Esophagus muscularis mucosa (tissue), 4 donors: Measurements from ENCODE around the gene ASTN2. TPM values are rescaled to one million over a fixed set of nuclear protein-coding genes. Genes with fewer than 3 reads are reported as not detected.
A peak's percentile ranks its signal among the peaks of the same experiment; 100 is the strongest.

ENCODE experiments used
- DNase-seq: peaks from one replicate; pipeline ENCODE4 v3.0.0-alpha.2; 2017; ENCODE audit errors: extremely low spot score
- H3K27ac ChIP-seq, 4 donors: fragments of 200-600 bp; sonication (generic); replicated peaks in 1 of 4; 1 replicate in 3 of 4; 2 replicates in 1 of 4; pipeline ENCODE4 v1.5.1; 2016 to 2019; ENCODE audit warnings: mild to moderate bottlenecking in 1 of 4
- H3K27me3 ChIP-seq, 4 donors: fragments of 200-600 bp; sonication (generic); one replicate each; pipeline versions ENCODE4 v1.5.1 to v1.6.0; 2016 to 2019
- H3K36me3 ChIP-seq, 4 donors: fragments of 200-600 bp; sonication (generic); one replicate each; pipeline ENCODE4 v1.5.1; 2016 to 2019
- H3K4me1 ChIP-seq, 4 donors: fragments of 200-600 bp; sonication (generic); one replicate each; pipeline ENCODE4 v1.5.1; 2016 to 2019
- H3K4me3 ChIP-seq, 4 donors: fragments of 200-600 bp; sonication (generic); 1 replicate in 2 of 4; 2 replicates in 2 of 4; pipeline ENCODE4 v1.5.1; 2016 to 2019; ENCODE audit warnings: mild to moderate bottlenecking in 4 of 4, moderate library complexity in 1 of 4
- H3K9me3 ChIP-seq, 4 donors: fragments of 200-600 bp; sonication (generic); 1 replicate in 3 of 4; 2 replicates in 1 of 4; pipeline ENCODE4 v1.5.1; 2016 to 2019
- CTCF ChIP-seq, 3 experiments: fragments of 200-600 bp in 2 of 3; fragments of 450-650 bp in 1 of 3; sonication (generic) in 2 of 3; IDR thresholded peaks; one replicate each; pipeline ENCODE4 v1.5.1; 2017 to 2019; ENCODE audit warnings: antibody characterized with exemption in 3 of 3, mild to moderate bottlenecking in 2 of 3, moderate library complexity in 1 of 3
- EP300 ChIP-seq: sonication (generic); formaldehyde crosslinking; IDR thresholded peaks from one replicate; pipeline ENCODE4 v1.6.1; 2017; ENCODE audit warnings: antibody characterized with exemption
- POLR2A ChIP-seq: fragments of 450-650 bp; IDR thresholded peaks from one replicate; pipeline ENCODE4 v1.6.1; 2017; ENCODE audit warnings: antibody characterized with exemption, moderate library complexity, mild to moderate bottlenecking, low read depth
- POLR2AphosphoS5 ChIP-seq, 2 donors: sonication (generic); formaldehyde crosslinking; IDR thresholded peaks; one replicate each; pipeline ENCODE4 v1.6.1; 2017; ENCODE audit warnings: antibody characterized with exemption in 2 of 2
- WGBS: methylation state at CpG from one replicate; pipeline ENCODE4 v1.1.5; 2018; 5-methylcytosine and 5-hydroxymethylcytosine counted together
- intact Hi-C: fragments of 100-400 bp; cut with DNase I; formaldehyde crosslinking; loops from one replicate; pipeline ENCODE4 v1.15.1; 2023
- total RNA-seq, 4 donors: library from RNA; depleted of rRNA; stranded (reverse); fragments of >200 nt; gene quantifications; one replicate each; pipeline versions ENCODE4 v1.1.0 to v1.2.1, GENCODE V29; 2016

The ASTN2 gene
- total RNA-seq, 4 donors from 2014 or later: 4.2 to 6.9 (median 5.5) TPM

GRCh38 chr9:117021906-117022305 lies 393.0 kb downstream of the ASTN2 start:
- Histone ChIP-seq H3K27ac (no peak overlapping the region), H3K4me1 (no peaks in the 10 kb centered on the region), H3K4me3 (no peak overlapping the region), H3K27me3 (no peaks in the 10 kb centered on the region), H3K36me3 (no peaks in the 10 kb centered on the region), H3K9me3 (no peaks in the 10 kb centered on the region)
- DNase-seq: no peak
- TF ChIP-seq POLR2A (no peak), CTCF (IDR thresholded peaks at IDR 0.05) (no peak), EP300 (no peak), POLR2AphosphoS5 (IDR thresholded peaks at IDR 0.05) (no peak)
- intact Hi-C loops: no loop called here
- WGBS: 87% methylated on average over 2 of the region's 2 CpGs

GRCh38 chr9:117018966-117019617 lies 395.8 kb downstream of the ASTN2 start:
- Histone ChIP-seq H3K27me3 (no peaks in the 10 kb centered on the region), H3K36me3 (no peaks in the 10 kb centered on the region), H3K27ac (no peak overlapping the region), H3K4me1 (no peaks in the 10 kb centered on the region), H3K4me3 (no peak overlapping the region), H3K9me3 (no peaks in the 10 kb centered on the region)
- WGBS: 73% methylated on average over 6 of the region's 6 CpGs
- no peak for TF ChIP-seq POLR2A
- TF ChIP-seq POLR2AphosphoS5 (IDR thresholded peaks at IDR 0.05): no peak
- no peak for TF ChIP-seq CTCF (IDR thresholded peaks at IDR 0.05)
- TF ChIP-seq EP300: no peak
- intact Hi-C loops: no loop called here
- peak; percentile 31 for DNase-seq

- Histone ChIP-seq H3K4me3 (no peak overlapping the region), H3K27me3 (no peaks in the 10 kb centered on the region)
These were observed 397.4 kb downstream of the ASTN2 start for GRCh38 chr9:117017414-117017985.

GRCh38 chr9:117014061-117014460 lies 400.8 kb downstream of the ASTN2 start:
- Histone ChIP-seq H3K4me1 (no peaks in the 10 kb centered on the region), H3K4me3 (no peak overlapping the region), H3K36me3 (no peaks in the 10 kb centered on the region), H3K9me3 (no peaks in the 10 kb centered on the region), H3K27ac (no peak overlapping the region), H3K27me3 (no peaks in the 10 kb centered on the region)
- intact Hi-C loops: no loop called here
- TF ChIP-seq CTCF (IDR thresholded peaks at IDR 0.05) (no peak), EP300 (no peak), POLR2A (no peak), POLR2AphosphoS5 (IDR thresholded peaks at IDR 0.05) (no peak)
- WGBS: 80% methylated on average over 4 of the region's 4 CpGs
- DNase-seq: no peak

More at GRCh38 chr9:117017414-117017985, 397.4 kb downstream of the ASTN2 start:
- TF ChIP-seq POLR2AphosphoS5 (IDR thresholded peaks at IDR 0.05) (no peak), CTCF (IDR thresholded peaks at IDR 0.05) (no peak)
- intact Hi-C loops: no loop called here
- DNase-seq: peak; percentile 19
- WGBS: 87% methylated on average over 3 of the region's 3 CpGs
- no peak overlapping the region for H3K27ac ChIP-seq
- H3K4me1 ChIP-seq: no peaks in the 10 kb centered on the region
- no peaks in the 10 kb centered on the region for H3K9me3 ChIP-seq
- no peaks in the 10 kb centered on the region for H3K36me3 ChIP-seq
